ENCODE results near the gene TNFRSF18.

DNA sequence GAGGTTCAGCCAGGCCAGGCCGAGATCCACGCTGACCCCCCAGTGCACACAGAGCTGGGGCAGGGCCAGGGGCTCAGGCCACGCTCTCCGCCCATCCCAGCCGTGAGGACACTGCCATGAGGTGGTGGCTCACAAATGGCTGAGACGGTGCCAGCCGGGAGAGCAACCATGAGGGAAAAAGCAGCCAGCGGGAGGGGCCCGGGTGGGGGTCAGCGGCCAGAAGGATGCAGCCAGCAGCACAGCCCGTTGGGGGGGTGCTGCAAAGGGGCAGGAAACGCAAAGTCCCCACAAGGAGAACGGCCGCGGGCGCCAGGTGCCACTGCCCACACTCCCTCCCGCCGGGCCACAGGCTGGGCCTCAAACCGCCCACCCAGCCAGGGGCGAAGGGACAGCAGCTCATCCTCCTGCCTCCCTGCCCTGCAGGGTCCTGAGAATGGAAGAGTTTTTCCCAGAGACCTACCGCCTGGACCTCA is 24.4 kb downstream of the TNFRSF18 start:
- TF ChIP-seq, protein P1, sequence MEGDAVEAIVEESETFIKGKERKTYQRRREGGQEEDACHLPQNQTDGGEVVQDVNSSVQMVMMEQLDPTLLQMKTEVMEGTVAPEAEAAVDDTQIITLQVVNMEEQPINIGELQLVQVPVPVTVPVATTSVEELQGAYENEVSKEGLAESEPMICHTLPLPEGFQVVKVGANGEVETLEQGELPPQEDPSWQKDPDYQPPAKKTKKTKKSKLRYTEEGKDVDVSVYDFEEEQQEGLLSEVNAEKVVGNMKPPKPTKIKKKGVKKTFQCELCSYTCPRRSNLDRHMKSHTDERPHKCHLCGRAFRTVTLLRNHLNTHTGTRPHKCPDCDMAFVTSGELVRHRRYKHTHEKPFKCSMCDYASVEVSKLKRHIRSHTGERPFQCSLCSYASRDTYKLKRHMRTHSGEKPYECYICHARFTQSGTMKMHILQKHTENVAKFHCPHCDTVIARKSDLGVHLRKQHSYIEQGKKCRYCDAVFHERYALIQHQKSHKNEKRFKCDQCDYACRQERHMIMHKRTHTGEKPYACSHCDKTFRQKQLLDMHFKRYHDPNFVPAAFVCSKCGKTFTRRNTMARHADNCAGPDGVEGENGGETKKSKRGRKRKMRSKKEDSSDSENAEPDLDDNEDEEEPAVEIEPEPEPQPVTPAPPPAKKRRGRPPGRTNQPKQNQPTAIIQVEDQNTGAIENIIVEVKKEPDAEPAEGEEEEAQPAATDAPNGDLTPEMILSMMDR (IDR thresholded peaks at IDR 0.05; ENCODE audit: low read length), result no peak
- no peak for TF ChIP-seq EZH2 (optimal IDR thresholded peaks at IDR 0.05; ENCODE audit: low read depth, low read length)
- no peak for TF ChIP-seq EZH2phosphoT487 (IDR thresholded peaks at IDR 0.05; ENCODE audit: low read length)
